GM21526 (cell line): Measurements from ENCODE around the gene RHOH.

Experiments used
- ATAC-seq: cut with Tn5 transposase; IDR thresholded peaks from one replicate; pipeline ENCODE4 v1.9.1; 2021; ENCODE audit warnings: moderate library complexity; ENCODE audit not compliant: unreplicated experiment, low FRiP score

The RHOH gene

DNA sequence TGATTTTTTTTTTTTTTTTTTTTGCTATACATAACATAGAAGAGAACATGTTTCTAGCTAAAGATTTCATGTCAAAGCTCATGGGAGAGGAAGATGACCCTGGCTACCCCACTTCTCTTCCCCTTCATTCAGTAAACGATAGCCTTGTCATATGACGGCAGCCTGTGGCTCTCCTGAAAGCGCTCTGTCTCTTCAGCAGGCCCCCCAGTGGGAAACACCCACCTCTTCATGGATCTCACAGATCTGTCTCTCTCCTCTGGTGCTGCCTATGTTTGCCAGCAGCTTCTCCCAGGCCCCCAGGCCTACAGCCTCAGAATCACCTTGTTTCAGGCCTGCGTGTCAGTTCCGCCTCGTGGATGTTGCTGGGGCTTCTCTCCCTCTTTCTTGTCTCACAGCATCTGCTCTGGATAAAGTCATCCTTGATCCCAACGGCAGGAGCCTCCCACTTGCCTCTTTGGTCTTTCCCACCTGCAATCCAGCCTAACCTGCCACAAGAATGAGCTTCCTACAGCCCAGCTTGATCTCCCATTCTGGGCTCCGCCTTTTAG lies 34.6 kb downstream of the RHOH start:
- no peak for ATAC-seq

GRCh38 chr4:40232610-40233009 lies 35.8 kb downstream of the RHOH start:
- no peak for ATAC-seq

GRCh38 chr4:40233227-40233626 lies 36.4 kb downstream of the RHOH start:
- ATAC-seq: no peak

GRCh38 chr4:40234519-40235039 lies 37.7 kb downstream of the RHOH start:
- no peak for ATAC-seq

DNA sequence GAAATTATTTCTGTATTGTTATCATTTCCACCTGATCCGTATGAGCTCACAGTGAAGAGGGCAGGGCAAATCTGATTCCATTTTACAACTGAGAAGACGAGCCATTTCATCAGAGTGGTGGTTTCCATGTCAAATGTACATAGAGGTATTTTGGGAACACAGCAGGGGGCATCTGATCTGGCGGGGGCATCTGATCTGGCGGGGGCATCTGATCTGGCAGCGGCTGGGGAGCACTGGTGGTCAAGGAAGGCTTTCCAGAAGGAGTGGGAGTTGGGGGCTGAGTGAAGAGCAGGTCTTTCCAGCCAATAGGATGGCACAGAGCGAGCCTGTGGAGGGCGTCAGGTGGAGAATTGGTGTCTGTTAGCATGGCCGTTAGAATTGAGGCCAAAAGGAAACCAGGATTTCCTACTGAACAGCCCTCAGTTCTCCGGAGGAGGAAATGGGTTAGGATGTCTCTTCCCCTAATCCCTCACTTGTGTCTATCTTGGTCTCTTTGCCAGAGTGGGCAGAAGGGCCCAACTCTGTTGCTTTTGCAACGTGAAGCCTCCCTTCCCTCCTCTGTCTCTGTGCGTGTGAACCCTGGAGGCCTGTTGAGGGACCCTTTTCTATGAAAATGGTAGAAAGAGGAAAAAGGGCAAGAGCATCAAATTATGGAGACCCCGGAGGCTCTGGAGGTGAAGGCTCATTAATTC lies 41.3 kb downstream of the RHOH start:
- no peak for ATAC-seq

- no peak for ATAC-seq
Observed at GRCh38 chr4:40238700-40239548, 42.1 kb downstream of the RHOH start.

DNA sequence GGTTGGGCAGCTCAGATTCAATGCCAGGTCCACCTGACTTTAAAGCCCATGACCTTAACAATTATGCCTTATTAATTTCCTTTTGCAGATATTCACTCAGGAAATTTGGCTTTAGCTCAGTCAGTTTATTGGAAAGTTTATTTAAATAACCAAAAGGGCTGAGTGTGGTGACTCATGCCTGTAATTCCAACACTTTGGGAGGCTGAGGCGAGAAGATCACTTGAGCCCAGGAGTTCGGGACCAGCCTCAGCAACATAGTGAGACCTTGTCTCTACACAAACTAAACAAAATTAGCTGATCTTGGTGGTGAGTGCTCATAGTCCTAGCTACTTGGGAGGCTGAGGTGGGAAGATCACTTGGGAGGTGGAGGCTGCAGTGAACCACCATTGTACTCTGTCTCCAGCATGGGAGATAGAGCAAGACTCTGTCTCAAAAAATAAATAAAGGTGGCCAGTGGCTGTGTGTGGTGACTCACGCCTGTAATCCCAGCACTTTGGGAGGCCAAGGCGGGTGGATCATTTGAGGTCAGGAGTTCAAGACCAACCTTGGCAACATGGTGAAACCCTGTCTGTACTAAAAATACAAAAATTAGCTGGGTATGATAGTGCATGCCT lies 43.3 kb downstream of the RHOH start:
- ATAC-seq: no peak

DNA sequence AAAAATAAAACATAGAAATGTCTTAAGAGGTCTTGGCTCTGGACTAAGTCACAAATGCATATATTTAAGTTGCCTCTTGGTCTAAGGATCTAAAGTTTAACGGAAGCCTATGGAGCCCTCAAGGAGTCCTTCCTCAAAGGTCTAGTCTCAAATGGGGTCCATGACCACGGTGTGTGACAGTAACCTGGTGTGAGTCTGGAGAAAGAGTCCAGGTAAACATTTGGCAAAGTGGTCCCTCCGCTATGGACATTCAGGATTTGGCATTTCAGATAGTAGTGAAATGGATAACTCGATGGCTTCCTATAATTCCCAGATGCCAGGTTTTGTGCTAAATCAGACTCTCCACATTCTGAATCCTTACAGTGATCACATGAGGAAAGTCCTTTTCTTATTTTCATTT lies 44.2 kb downstream of the RHOH start:
- ATAC-seq: no peak

GRCh38 chr4:40241941-40242340 lies 45.1 kb downstream of the RHOH start:
- no peak for ATAC-seq

GRCh38 chr4:40243386-40243948 lies 46.6 kb downstream of the RHOH start:
- no peak for ATAC-seq

DNA sequence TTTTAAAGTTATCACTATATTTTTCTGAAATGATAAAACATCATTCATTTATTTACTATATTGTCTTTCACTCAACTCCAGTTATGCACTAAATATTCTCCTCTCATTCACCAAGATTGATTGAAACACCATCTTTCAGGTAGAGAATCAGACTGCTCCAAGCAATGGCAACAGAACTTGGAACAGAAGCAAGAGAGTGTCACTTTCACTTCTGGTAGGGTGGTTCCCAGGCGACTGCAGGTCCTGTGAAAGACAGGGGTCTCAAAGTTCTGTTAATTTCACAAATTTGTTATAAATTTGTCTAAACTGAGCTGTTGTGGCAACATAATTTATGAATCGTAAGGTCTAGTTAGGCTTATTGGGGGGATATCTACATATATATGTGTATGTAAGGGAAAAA lies 47.8 kb downstream of the RHOH start:
- ATAC-seq: no peak

- ATAC-seq: no peak
Observed at GRCh38 chr4:40245550-40245949, 48.7 kb downstream of the RHOH start.

DNA sequence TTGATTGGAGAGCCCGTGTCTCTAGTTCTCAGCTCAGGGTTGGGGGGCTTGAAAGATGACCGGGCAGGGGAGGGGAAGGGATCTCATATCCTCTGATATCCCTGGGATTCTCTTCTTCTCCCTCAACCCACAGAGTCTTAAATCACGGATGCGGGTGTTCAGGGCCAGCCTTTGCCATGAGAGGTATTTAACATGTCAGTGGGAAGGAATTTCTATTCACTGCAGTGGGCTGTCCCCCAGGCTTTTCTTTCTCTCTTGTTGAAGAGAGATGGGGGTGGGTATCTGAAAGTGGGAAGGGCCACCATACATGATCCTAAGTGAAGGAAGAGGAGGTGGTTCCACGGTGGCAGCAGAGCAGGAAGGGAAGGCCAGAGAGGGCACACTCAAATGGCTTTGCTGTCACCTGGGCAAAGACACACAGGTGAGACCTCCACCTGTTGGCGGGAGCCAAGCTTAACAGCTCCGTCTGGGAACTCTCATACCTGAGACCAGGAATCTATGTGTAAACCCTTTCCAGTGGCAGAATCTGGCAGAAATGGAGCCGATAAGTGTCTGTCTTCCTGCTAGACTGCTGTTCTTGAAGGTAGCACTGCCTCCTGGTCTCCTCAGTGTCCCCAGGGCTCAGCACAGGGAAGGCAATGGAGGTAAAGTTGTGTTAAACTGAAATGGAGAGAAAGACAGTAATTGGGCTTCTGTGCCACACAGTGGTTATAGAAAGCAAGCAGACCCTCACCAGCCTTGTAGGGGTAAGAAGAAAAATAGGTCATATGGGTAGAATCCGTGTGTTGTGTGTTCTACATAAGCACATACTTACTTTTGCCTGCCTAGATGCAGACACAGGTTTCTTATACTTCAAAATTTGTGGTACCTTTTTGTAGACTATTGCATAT lies 49.4 kb downstream of the RHOH start:
- ATAC-seq: no peak

- ATAC-seq: no peak
Observed at GRCh38 chr4:40246938-40247337, 50.1 kb downstream of the RHOH start.

GRCh38 chr4:40247350-40247749 lies 50.5 kb downstream of the RHOH start:
- ATAC-seq: no peak

DNA sequence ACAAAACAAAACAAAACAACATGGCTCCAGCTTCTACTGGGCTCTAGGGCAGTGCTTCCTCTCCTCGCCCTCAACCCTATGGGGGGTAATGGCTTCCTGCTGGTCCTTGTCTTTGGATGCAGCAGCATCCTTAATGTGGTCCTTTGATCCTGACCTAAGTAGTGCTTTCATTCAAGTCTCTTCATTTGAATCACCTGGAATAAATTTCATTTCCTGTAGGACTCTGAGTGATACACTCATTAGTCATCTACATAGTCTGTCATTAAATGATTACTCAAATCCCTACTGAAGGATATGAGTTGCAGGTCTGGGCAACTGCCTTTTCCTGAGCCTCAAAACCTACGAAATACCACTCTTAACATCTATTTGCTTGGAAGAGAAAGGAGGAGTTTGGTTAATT lies 54.5 kb downstream of the RHOH start:
- no peak for ATAC-seq

DNA sequence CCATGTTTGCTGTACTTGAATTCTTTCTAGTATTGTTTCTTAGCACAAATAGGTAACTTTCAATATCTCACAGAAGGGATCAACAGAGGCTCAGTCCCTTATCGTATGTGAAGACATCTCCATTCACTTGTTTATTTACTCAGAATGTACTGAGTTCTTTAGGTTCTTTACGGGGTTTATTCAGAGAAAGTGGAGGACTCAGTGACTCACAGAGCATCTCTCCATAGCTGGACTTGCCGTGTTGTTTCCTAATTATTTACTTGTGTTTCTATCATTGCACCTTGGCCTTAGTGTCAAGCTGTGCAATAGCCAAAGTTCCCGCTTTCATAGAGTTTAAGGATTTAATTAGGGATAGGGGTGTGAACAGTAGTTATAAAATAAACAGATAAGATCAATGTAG lies 57.1 kb downstream of the RHOH start:
- ATAC-seq: no peak

- ATAC-seq: no peak
Observed at GRCh38 chr4:40254608-40255392, 58.0 kb downstream of the RHOH start.
